ENCODE results near the gene MYO7B.
"Not testable (repeated sequence)": the region's sequence is repeated elsewhere in the genome, so short reads cannot be mapped to it uniquely, and the experiment has no call there.

The MYO7B gene

GRCh38 chr2:127564429-127565260 lies 29.2 kb downstream of the MYO7B start:
- DNase-seq (ENCODE audit: low read depth in 1 of 2, low spot score in 1 of 2), result no peak
- in situ Hi-C loops (cut with HindIII; ENCODE audit: low pct_unique_long_range_greater_than_20kb, low sequenced_read_pairs), result no loop called here

DNA sequence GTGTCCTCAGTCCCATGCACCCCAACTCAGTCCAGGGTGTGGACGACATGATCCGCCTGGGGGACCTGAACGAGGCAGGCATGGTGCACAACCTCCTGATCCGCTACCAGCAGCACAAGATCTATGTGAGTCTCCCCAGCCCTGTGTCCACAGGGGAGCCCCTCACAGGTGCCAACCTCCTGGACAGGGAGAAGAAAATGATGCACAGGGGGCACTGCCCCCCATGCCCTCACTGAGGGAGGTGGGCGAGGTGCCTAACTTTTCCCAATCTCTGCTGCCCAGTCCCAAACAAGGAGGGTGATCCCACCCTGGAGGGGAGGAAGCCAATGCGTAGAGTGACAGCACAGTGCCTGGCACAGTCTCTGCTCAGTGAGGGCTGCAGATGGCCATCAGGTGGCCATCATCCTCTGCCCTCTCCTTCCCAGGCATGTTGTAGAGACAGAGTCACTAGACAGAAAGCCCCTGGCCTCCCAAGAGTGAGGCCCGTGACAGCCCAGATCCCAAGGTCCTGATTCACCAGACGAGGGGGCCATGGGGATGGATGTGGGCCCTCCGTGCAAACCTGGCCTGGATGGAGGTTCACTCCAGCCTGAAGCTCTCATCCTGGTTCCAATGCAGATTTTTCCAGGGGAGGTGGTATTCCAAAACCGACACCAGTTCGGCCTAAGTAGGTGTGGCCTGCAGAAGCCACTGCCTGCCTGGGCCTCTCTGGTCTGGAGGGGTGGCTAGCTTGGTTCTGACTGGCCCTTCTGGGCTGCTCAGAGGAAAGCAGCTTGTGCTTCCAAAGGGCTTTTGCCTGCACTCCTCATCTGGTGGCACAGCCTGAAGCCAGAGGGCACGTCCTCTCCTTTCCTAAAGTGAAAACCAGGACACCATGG lies 30.0 kb downstream of the MYO7B start:
- in situ Hi-C loops (cut with HindIII; ENCODE audit: low pct_unique_long_range_greater_than_20kb, low sequenced_read_pairs), result no loop called here
- TF ChIP-seq JUND (IDR thresholded peaks at IDR 0.05; ENCODE audit: low read depth), result no peak
- no peak for DNase-seq (ENCODE audit: low read depth in 1 of 2, low spot score in 1 of 2)

More at GRCh38 chr2:127564429-127565260, 29.2 kb downstream of the MYO7B start:
- TF ChIP-seq JUND (IDR thresholded peaks at IDR 0.05; ENCODE audit: low read depth), result no peak

DNA sequence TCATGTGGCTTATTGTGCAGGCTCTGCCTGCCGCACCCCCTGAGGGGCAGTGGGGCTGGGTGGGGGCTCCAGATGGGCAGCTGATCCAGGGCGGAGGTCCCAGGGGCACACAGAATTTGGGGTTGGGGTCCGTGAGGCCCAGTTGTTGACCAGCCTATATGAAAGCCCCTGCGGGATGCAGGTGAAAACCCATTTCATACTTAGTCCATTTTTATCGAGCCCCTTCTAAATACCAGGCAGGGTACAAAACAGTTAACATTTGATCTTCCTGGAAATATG lies 30.6 kb downstream of the MYO7B start:
- DNase-seq (ENCODE audit: low read depth in 1 of 2, low spot score in 1 of 2), result no peak
- in situ Hi-C loops (cut with HindIII; ENCODE audit: low pct_unique_long_range_greater_than_20kb, low sequenced_read_pairs), result no loop called here
- TF ChIP-seq JUND (IDR thresholded peaks at IDR 0.05; ENCODE audit: low read depth), result no peak

DNA sequence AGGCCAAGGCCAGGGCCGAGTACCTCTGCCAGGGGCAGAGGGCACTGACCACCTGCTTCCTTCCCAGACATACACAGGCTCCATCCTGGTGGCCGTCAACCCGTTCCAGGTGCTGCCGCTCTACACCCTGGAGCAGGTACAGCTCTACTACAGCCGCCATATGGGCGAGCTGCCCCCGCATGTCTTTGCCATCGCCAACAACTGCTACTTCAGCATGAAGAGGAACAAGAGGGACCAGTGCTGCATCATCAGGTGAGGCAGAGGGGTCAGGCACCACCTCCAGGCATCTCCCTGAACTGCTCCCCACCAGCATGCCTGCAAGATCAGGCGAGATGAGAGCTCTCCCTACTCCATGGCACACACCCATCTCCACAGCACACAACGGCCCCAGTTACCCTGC lies 31.1 kb downstream of the MYO7B start:
- in situ Hi-C loops (cut with HindIII; ENCODE audit: low pct_unique_long_range_greater_than_20kb, low sequenced_read_pairs), result no loop called here
- TF ChIP-seq JUND (IDR thresholded peaks at IDR 0.05; ENCODE audit: low read depth), result no peak
- no peak for DNase-seq (ENCODE audit: low read depth in 1 of 2, low spot score in 1 of 2)

- in situ Hi-C loops (cut with HindIII; ENCODE audit: low pct_unique_long_range_greater_than_20kb, low sequenced_read_pairs), result no loop called here
Measured at GRCh38 chr2:127567351-127567854, 31.9 kb downstream of the MYO7B start.

GRCh38 chr2:127568128-127568527 lies 32.6 kb downstream of the MYO7B start:
- TF ChIP-seq JUND (IDR thresholded peaks at IDR 0.05; ENCODE audit: low read depth), result no peak
- in situ Hi-C loops (cut with HindIII; ENCODE audit: low pct_unique_long_range_greater_than_20kb, low sequenced_read_pairs), result no loop called here
- DNase-seq (ENCODE audit: low read depth in 1 of 2, low spot score in 1 of 2), result no peak

More at GRCh38 chr2:127567351-127567854, 31.9 kb downstream of the MYO7B start:
- DNase-seq (ENCODE audit: low read depth in 1 of 2, low spot score in 1 of 2), result no peak
- no peak for TF ChIP-seq JUND (IDR thresholded peaks at IDR 0.05; ENCODE audit: low read depth)

DNA sequence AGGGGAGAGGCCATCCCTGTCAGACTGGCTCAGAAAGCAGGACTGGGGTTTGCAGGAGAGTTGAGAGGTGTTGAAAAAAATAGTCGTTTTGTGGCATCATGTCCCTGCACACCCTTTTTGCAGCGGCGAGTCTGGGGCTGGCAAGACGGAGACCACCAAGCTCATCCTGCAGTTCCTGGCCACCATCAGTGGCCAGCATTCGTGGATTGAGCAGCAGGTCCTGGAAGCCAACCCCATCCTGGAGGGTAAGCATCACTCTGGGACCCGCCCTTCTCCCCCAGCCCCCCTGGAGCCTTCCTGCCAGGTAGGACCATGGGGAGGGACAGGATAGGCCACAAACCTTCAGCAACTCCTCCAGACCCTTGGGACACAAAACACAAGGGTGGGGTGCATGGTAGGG lies 34.2 kb downstream of the MYO7B start:
- in situ Hi-C loops (cut with HindIII; ENCODE audit: low pct_unique_long_range_greater_than_20kb, low sequenced_read_pairs), result no loop called here
- DNase-seq (ENCODE audit: low read depth in 1 of 2, low spot score in 1 of 2), result no peak
- TF ChIP-seq JUND (IDR thresholded peaks at IDR 0.05; ENCODE audit: low read depth), result no peak

GRCh38 chr2:127570282-127571250 lies 35.1 kb downstream of the MYO7B start:
- in situ Hi-C loops (cut with HindIII; ENCODE audit: low pct_unique_long_range_greater_than_20kb, low sequenced_read_pairs), result no loop called here
- DNase-seq (ENCODE audit: low read depth in 1 of 2, low spot score in 1 of 2), result no peak
- no peak for TF ChIP-seq JUND (IDR thresholded peaks at IDR 0.05; ENCODE audit: low read depth)

DNA sequence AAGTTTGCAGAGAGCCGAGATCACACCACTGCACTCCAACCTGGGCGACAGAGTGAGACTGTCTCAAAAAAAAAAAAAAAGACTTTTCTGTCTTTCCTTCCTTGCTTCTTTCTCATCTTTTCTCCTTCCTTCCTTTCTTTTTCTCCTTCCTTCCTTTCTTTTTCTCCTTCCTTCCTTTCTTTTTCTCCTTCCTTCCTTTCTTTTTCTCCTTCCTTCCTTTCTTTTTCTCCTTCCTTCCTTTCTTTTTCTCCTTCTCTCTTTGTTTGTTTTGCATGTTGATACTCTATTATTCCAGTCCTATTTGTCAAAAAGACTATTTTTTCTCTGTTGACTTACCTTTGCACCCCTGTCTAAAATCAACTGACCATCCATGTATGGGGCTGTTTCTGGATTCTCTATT lies 36.9 kb downstream of the MYO7B start:
- DNase-seq (ENCODE audit: low read depth in 1 of 2, low spot score in 1 of 2); in situ Hi-C loops (cut with HindIII; ENCODE audit: low pct_unique_long_range_greater_than_20kb, low sequenced_read_pairs): not testable (repeated sequence)

DNA sequence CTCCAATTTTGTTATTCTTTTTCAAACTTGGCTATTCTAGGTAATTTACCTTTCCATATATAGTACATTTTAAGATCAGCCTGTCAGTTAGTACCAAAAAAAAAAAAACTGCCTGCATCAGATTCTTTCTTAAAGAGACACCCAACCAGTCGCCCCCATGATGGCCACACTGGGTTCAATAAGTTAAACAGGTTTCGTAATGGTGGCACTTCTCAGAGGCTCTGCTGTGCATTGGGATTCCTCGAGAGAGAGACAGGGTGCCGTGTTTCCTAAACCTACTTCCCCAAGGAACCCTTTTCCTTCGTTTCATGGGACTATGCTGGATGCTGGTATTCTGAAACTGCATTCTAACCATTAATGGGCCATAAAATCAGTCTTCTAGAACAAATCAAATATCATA lies 37.4 kb downstream of the MYO7B start:
- DNase-seq (ENCODE audit: low read depth in 1 of 2, low spot score in 1 of 2), result no peak
- no peak for TF ChIP-seq JUND (IDR thresholded peaks at IDR 0.05; ENCODE audit: low read depth)
- in situ Hi-C loops (cut with HindIII; ENCODE audit: low pct_unique_long_range_greater_than_20kb, low sequenced_read_pairs), result no loop called here

DNA sequence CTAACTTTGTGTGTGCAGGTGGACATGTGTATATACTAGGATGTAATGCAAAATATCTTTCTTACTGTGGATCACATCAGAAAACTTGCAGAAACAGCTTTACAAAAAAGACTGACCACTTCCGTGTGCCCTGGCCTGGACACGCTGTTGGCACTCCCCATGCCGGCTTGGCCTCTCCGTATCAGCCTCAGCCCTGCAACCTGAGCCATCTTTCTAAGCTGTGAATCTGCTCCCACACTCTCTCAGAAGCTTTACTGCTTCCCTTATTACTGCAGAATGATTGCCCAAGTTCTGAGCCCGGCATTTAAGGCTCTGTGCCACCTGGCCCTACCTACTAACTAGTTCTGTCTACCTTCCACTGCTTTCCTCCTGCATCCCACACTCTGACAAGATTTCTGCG lies 37.8 kb downstream of the MYO7B start:
- in situ Hi-C loops (cut with HindIII; ENCODE audit: low pct_unique_long_range_greater_than_20kb, low sequenced_read_pairs), result no loop called here
- no peak for TF ChIP-seq JUND (IDR thresholded peaks at IDR 0.05; ENCODE audit: low read depth)
- no peak for DNase-seq (ENCODE audit: low read depth in 1 of 2, low spot score in 1 of 2)

DNA sequence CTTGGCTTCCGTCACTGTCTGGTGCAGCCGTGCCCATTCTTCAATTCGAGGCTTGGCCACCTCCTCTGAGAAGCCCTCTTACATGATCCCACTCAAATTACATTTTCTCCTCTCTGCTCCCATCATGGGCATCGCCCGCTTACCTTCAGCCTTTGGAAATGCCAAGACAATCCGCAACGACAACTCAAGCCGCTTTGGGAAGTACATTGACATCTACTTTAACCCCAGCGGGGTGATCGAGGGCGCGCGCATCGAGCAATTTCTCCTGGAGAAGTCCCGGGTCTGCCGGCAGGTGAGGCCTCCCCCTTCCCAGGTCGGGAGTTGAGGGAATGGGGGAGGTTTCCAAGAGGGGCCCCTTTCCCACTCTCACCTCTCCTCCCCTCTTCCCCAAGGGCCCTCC lies 38.3 kb downstream of the MYO7B start:
- no peak for DNase-seq (ENCODE audit: low read depth in 1 of 2, low spot score in 1 of 2)
- TF ChIP-seq JUND (IDR thresholded peaks at IDR 0.05; ENCODE audit: low read depth), result no peak
- in situ Hi-C loops (cut with HindIII; ENCODE audit: low pct_unique_long_range_greater_than_20kb, low sequenced_read_pairs), result no loop called here

All from T47D (cell line).